Measurements from ENCODE around the gene OSBPL7.

- TF ChIP-seq CTCF (IDR thresholded peaks at IDR 0.05): no peak
- TF ChIP-seq POLR2A (IDR thresholded peaks at IDR 0.05): no peak
Observed at GRCh38 chr17:47853616-47854015, 32.0 kb upstream of the OSBPL7 start.

Measured in body of pancreas (tissue), 4 donors.